DMS 273 (cell line): ENCODE results near the gene UBL4A.
A peak's percentile ranks its signal among the peaks of the same experiment; 100 is the strongest.

Experiments
- DNase-seq: peaks from one replicate; lab custom pipeline; 2025; ENCODE audit not compliant: unreplicated experiment; lab: John Stamatoyannopoulos, UW

The UBL4A gene

GRCh38 chrX:154440623-154441357 lies 45.6 kb downstream of the UBL4A start:
- no peak for DNase-seq

- no peak for DNase-seq
These were observed 46.6 kb downstream of the UBL4A start for GRCh38 chrX:154439841-154440240.

DNA sequence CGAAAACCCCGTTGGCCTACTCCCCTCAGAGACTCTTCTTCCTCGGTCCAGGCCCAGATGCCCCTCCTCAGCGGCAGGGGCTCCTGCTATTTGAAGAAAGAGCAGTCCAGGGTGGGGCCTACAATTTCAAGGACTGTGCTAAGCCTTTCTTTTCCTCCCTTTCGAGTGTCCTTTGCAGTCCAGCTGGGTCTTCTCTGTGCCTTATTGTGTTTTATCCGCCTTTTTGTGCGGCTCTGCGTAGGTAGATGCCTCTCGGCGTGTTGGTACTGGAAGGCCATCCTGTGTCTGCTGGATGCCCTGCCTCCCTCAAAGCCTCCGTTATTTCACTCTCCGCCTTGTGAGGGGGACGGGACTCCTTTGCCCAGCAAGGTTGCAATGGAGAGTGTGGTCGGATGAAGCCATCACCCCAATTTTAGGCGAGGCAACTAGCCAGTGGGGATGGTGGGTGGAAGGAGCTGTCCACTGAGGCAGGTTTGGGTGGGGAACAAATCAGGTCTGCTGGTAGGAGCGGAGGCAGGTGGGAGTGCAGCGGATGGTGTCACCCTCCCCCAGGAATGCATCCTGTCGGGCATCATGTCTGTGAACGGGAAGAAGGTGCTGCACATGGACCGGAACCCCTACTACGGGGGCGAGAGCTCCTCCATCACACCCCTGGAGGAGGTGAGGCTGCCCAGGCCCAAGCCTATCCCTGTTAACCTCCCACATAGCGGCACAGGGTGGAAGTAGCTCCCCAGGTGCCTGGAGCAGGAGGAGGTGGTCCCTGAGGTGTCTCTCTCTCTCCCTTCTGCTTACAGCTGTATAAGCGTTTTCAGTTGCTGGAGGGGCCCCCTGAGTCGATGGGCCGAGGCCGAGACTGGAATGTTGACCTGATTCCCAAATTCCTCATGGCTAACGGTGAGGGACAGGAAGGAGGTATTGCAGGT lies 48.2 kb downstream of the UBL4A start:
- no peak for DNase-seq

- peak; percentile 77 for DNase-seq
These were observed 49.2 kb downstream of the UBL4A start, which contains the start of gene GDI1 for GRCh38 chrX:154436983-154437752. GDI1 (plus strand) TSS chrX:154437154; CDS start chrX:154437255, 101 bp downstream.

DNA sequence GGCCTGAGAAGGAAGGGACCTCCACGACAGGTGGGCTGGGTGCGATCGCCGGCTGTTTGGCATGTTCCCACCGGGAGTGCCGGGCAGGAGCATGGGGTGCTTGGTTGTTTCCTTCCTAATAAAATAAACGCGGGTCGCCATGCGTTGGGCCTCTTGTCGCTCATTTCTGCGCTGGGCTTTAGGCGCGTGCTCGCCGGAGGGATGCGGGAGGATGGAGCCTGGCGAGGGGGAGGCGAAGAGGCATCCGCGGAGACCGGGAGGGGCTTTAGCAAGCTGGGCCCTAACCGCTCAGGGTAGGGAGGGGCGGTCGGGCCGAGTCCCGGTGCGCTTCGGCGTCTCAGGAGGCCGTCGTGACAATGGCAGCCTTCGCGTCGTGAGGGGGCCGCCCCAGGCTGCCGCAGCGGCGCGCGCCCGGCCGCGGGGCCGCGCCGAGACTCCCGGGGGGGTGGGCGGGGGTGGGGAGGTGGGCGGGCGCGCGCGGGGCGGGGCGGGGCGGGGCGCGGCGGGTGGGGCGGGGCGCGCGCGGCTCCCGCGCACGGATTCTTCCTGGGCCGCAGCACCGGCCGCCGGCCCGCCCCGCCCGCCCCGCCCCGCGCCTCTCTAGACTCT lies 49.9 kb downstream of the UBL4A start:
- peak; percentile 77 for DNase-seq

GRCh38 chrX:154435171-154435733 lies 51.2 kb downstream of the UBL4A start:
- DNase-seq: no peak

DNA sequence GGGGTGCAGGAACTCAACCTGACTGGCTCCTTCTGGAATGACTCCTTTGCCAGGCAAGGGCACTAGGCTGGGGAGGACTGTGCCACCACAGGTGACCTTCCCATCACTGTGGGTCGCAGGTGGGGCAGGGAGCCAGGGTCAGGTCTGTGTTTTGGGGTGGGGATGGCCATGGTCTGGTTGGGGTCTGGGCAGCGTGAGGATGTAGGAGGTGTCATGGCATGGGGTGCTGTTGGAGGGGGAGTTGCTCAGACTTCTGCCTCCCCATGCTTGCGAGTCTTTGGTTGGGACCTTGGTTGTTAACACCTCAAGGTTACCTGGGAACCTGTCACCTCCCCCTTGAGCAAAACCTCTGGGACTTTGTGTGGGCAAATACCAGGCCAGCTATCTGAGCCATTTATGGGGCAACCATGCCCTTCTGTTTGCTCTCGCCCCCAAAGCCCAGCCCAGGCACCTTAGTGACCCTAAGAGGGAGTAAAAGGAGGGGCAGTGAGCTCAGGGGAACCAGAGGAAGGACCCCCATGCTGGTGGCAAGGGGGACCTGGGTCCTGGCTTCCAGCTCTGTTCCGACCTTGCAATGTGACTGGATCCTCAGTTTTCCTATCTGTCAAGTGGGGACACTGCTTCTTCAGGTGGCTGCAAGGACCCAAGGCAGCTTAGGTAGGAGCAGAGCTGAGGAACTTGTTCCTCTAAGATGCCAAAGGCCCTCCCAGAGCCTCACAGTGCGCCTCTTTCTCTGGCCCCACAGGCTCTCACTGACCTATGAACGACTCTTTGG lies 51.8 kb downstream of the UBL4A start:
- DNase-seq: no peak
